Neural progenitor cell (in vitro differentiated cells): ENCODE results near the gene TPD52L2. TPM values are rescaled to one million over a fixed set of nuclear protein-coding genes. Genes with fewer than 3 reads are reported as not detected.

Source experiments
- DNase-seq: peaks from one replicate; pipeline ENCODE4 v3.0.0-alpha.2; 2016; ENCODE audit warnings: low spot score
- H2AFZ ChIP-seq: fragments of 200-600 bp; sonication (generic); replicated peaks from 2 replicates; pipeline ENCODE4 v1.6.1; 2016; ENCODE audit warnings: antibody characterized with exemption
- H3F3A ChIP-seq: fragments of 200-600 bp; sonication (generic); 2 replicates; pipeline ENCODE4 v1.6.1; 2016; ENCODE audit warnings: antibody characterized with exemption, low read depth
- H3K27ac ChIP-seq: fragments of 200-600 bp; sonication (generic); 2 replicates; pipeline ENCODE4 v1.5.1; 2016; ENCODE audit warnings: mild to moderate bottlenecking
- H3K27me3 ChIP-seq: fragments of 200-600 bp; sonication (generic); 2 replicates; pipeline ENCODE4 v1.6.1; 2016; ENCODE audit warnings: mild to moderate bottlenecking, moderate library complexity
- H3K36me3 ChIP-seq: fragments of 200-600 bp; sonication (generic); 2 replicates; pipeline ENCODE4 v1.5.1; 2016
- H3K4me1 ChIP-seq: fragments of 200-600 bp; sonication (generic); 2 replicates; pipeline ENCODE4 v1.6.1; 2016; ENCODE audit warnings: mixed run types
- H3K4me2 ChIP-seq: fragments of 200-600 bp; sonication (generic); 2 replicates; pipeline ENCODE4 v1.6.1; 2016
- H3K4me3 ChIP-seq: fragments of 200-600 bp; sonication (generic); 2 replicates; pipeline ENCODE4 v1.5.1; 2016
- H3K79me2 ChIP-seq: fragments of 200-600 bp; sonication (generic); 2 replicates; pipeline ENCODE4 v1.6.1; 2016; ENCODE audit warnings: low read depth
- H3K9ac ChIP-seq: fragments of 200-600 bp; sonication (generic); 2 replicates; pipeline ENCODE4 v1.6.1; 2016
- H3K9me3 ChIP-seq: fragments of 200-600 bp; sonication (generic); 2 replicates; pipeline ENCODE4 v1.5.1; 2016; ENCODE audit warnings: low read depth
- H4K20me1 ChIP-seq: fragments of 200-600 bp; sonication (generic); 2 replicates; pipeline ENCODE4 v1.6.1; 2016; ENCODE audit warnings: low read depth
- H3K27ac Mint-ChIP-seq: 3 replicates; pipeline ENCODE4 v1.8.0; 2021; ENCODE audit warnings: mixed read lengths
- H3K27me3 Mint-ChIP-seq: 2 replicates; pipeline ENCODE4 v1.8.0; 2022; ENCODE audit warnings: low read depth, mild to moderate bottlenecking, inconsistent platforms, moderate library complexity, mixed read lengths; ENCODE audit not compliant: insufficient read depth
- H3K36me3 Mint-ChIP-seq: 3 replicates; pipeline ENCODE4 v1.8.0; 2021; ENCODE audit warnings: mixed read lengths
- H3K4me1 Mint-ChIP-seq: 3 replicates; pipeline ENCODE4 v1.8.0; 2021; ENCODE audit warnings: mixed read lengths
- H3K4me3 Mint-ChIP-seq: 3 replicates; pipeline ENCODE4 v1.8.0; 2021; ENCODE audit warnings: mild to moderate bottlenecking, moderate library complexity, mixed read lengths
- H3K9me3 Mint-ChIP-seq: 3 replicates; pipeline ENCODE4 v1.8.0; 2020; ENCODE audit warnings: mixed read lengths
- CTCF ChIP-seq: fragments of 200-600 bp; sonication (generic); IDR thresholded peaks from 2 replicates; pipeline ENCODE4 v1.5.1; 2017; ENCODE audit warnings: antibody characterized with exemption, mild to moderate bottlenecking
- EZH2 ChIP-seq: fragments of 200-600 bp; sonication (generic); IDR thresholded peaks from 2 replicates; pipeline ENCODE4 v1.6.1; 2017; ENCODE audit warnings: antibody characterized with exemption, mild to moderate bottlenecking, moderate library complexity
- EZH2phosphoT487 ChIP-seq: fragments of 200-600 bp; sonication (generic); IDR thresholded peaks from 2 replicates; pipeline ENCODE4 v1.6.1; 2017; ENCODE audit warnings: antibody characterized with exemption
- microRNA counts: library from miRNA; unstranded; fragments of <30 nt; microRNA quantifications from one replicate; lab custom pipeline; 2016
- microRNA-seq: library from miRNA; unstranded; fragments of <30 nt; microRNA quantifications from one replicate; pipeline ENCODE4, GENCODE V29; 2016
- small RNA-seq: library from RNA; depleted of rRNA; stranded (forward); fragments of <200 nt; gene quantifications from one replicate; pipeline ENCODE3, GENCODE V24; 2015
- total RNA-seq: library from RNA; depleted of rRNA; stranded (reverse); fragments of >200 nt; gene quantifications from 2 replicates; pipeline ENCODE4 v1.2.3, GENCODE V29; 2015; ENCODE audit warnings: low replicate concordance

Gene TPD52L2
- total RNA-seq, 1 donor from 2014 or later: 66.6 TPM

- Histone ChIP-seq H3K27me3 (no peaks in the 10 kb centered on the region), H3K4me3 (no peak overlapping the region), H3K4me2 (peak overlapping the region; percentile 49), H3F3A (peaks cover 18% of the 10 kb centered on the region), H3K79me2 (no peaks in the 10 kb centered on the region), H3K9me3 (no peaks in the 10 kb centered on the region), H3K4me1 (no peaks in the 10 kb centered on the region), H4K20me1 (peaks cover 45% of the 10 kb centered on the region), H3K9ac (no peak overlapping the region), H3K36me3 (no peaks in the 10 kb centered on the region), H2AFZ (no peak overlapping the region), H3K27ac (no peak overlapping the region)
- no peak for TF ChIP-seq CTCF
- TF ChIP-seq EZH2phosphoT487: no peak
- no peak for TF ChIP-seq EZH2
- Mint-ChIP-seq H3K4me1 (peaks cover 5% of the 10 kb centered on the region), H3K36me3 (peaks cover 14% of the 10 kb centered on the region), H3K27ac (no peak overlapping the region), H3K4me3 (no peak overlapping the region), H3K9me3 (no peaks in the 10 kb centered on the region), H3K27me3 (peaks cover 9% of the 10 kb centered on the region)
- no peak for DNase-seq
Measured at GRCh38 chr20:63940472-63941266, 75.6 kb downstream of the TPD52L2 start.

MicroRNAs within 50 kb of the gene (microRNA counts, 767-probe panel; counts per million panel counts)
- 460 counts per million, percentile 90 among the panel's probes with 10 or more counts for microRNA hsa-miR-1914-5p (lab: Ali Mortazavi, UCI)
- microRNA hsa-miR-941 (lab: Ali Mortazavi, UCI): 460 counts per million, percentile 90 among the panel's probes with 10 or more counts

Small RNA genes within 50 kb of the gene (microRNA-seq; reads per million reads assigned to microRNA genes)
- gene MIR1914 (not detected), gene MIR941-1 (not detected), gene MIR941-2 (not detected), gene MIR941-3 (not detected), gene MIR941-4 (not detected), gene MIR941-5 (not detected)

Small RNA genes within 50 kb of the gene (small RNA-seq; reads per million reads assigned to genes)
- gene MIR941-2 (not detected), gene MIR941-4 (not detected), gene MIR941-5 (not detected), gene RNU1-134P (0.25 reads per million, percentile 14 among the genes with 10 or more reads in this experiment)

Other genes with a start within 250 kb of the TPD52L2 start
- 8.0 and 18.6 TPM in 2 replicates for gene GMEB2, start 238.2 kb upstream of the TPD52L2 start, total RNA-seq
- 3.3 and 6.1 TPM in 2 replicates for gene STMN3, start 211.8 kb upstream of the TPD52L2 start, total RNA-seq
- gene RTEL1, start 207.0 kb upstream of the TPD52L2 start, total RNA-seq: 6.0 and 16.7 TPM in 2 replicates
- 0.25 TPM in 1 of 2 replicates, not detected in the other for gene TNFRSF6B, start 168.6 kb upstream of the TPD52L2 start, total RNA-seq
- 18.3 and 32.6 TPM in 2 replicates for gene ARFRP1, start 157.3 kb upstream of the TPD52L2 start, total RNA-seq
- 8.2 and 26.8 TPM in 2 replicates for gene ZGPAT, start 157.2 kb upstream of the TPD52L2 start, total RNA-seq
- gene LIME1, start 128.6 kb upstream of the TPD52L2 start, total RNA-seq: 0.47 and 10.9 TPM in 2 replicates
- gene SLC2A4RG, start 125.5 kb upstream of the TPD52L2 start, total RNA-seq: 12.0 and 58.0 TPM in 2 replicates
- gene ZBTB46, start 34.0 kb upstream of the TPD52L2 start, total RNA-seq: 8.1 and 13.9 TPM in 2 replicates
- not detected in 2 replicates for gene ABHD16B, start 3.8 kb upstream of the TPD52L2 start, total RNA-seq
- 17.2 and 37.9 TPM in 2 replicates for gene DNAJC5, start 29.9 kb downstream of the TPD52L2 start, total RNA-seq
- 10.8 and 22.7 TPM in 2 replicates for gene UCKL1, start 91.1 kb downstream of the TPD52L2 start, total RNA-seq
- 2.9 and 11.4 TPM in 2 replicates for gene ZNF512B, start 104.7 kb downstream of the TPD52L2 start, total RNA-seq
- 0.19 and 4.9 TPM in 2 replicates for gene SAMD10, start 114.4 kb downstream of the TPD52L2 start, total RNA-seq
- gene PRPF6, start 115.9 kb downstream of the TPD52L2 start, total RNA-seq: 51.9 and 77.0 TPM in 2 replicates
- 0.04 and 0.96 TPM in 2 replicates for gene C20orf204, start 170.9 kb downstream of the TPD52L2 start, total RNA-seq
- gene SOX18, start 184.4 kb downstream of the TPD52L2 start, total RNA-seq: not detected in 2 replicates
- gene TCEA2, start 197.9 kb downstream of the TPD52L2 start, total RNA-seq: 23.2 and 51.2 TPM in 2 replicates
- gene RGS19, start 214.2 kb downstream of the TPD52L2 start, total RNA-seq: 2.0 and 11.0 TPM in 2 replicates
- gene OPRL1, start 214.8 kb downstream of the TPD52L2 start, total RNA-seq: 1.3 and 3.3 TPM in 2 replicates
- gene LKAAEAR1, start 219.1 kb downstream of the TPD52L2 start, total RNA-seq: 0.99 TPM in 1 of 2 replicates, not detected in the other
- not detected in 2 replicates for gene NPBWR2, start 242.3 kb downstream of the TPD52L2 start, total RNA-seq